HG02870 (cell line): Measurements from ENCODE around the gene TMEM132A.

Source experiments
- ATAC-seq: cut with Tn5 transposase; IDR thresholded peaks from one replicate; pipeline ENCODE4 v1.9.1; 2021; ENCODE audit warnings: mild to moderate bottlenecking, moderate library complexity; ENCODE audit not compliant: unreplicated experiment

The TMEM132A gene

DNA sequence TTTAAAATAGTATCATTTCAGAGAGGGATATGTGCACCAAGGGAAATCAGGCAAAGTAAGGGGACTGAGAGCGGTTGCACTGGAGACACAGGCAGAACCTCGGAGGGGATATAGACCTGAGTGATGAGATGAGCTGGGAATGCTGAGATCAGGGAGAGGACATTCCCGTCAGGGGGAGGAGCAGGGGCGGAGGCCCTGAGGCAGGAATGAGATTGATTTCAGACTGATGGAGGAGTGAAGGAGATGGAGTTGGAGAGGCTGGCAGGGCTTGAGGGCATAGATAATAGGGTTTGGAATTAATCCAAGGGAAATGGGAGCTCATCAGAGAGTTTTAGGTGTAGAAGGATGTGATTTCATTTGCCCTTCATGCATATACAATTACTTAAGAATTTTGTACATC is 60.4 kb downstream of the TMEM132A start:
- ATAC-seq: no peak

DNA sequence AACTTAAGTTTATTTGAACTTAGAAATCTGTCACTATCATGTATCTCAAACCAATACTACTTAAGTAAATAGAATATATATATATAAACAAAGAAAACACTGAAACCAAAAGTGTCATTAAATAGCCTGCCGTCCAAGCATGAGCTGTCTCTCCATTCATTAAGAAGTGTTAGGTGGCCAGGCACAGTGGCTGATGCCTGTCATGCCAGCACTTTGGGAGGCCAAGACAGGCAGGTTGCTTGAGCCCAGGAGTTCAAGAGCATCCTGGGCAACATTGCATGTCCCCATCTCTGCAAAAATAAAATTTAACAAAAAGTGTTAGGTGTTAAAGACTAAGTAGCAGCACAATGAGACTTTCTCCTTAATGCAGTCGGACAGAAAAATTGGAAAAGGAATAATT is 61.2 kb downstream of the TMEM132A start:
- ATAC-seq: no peak

DNA sequence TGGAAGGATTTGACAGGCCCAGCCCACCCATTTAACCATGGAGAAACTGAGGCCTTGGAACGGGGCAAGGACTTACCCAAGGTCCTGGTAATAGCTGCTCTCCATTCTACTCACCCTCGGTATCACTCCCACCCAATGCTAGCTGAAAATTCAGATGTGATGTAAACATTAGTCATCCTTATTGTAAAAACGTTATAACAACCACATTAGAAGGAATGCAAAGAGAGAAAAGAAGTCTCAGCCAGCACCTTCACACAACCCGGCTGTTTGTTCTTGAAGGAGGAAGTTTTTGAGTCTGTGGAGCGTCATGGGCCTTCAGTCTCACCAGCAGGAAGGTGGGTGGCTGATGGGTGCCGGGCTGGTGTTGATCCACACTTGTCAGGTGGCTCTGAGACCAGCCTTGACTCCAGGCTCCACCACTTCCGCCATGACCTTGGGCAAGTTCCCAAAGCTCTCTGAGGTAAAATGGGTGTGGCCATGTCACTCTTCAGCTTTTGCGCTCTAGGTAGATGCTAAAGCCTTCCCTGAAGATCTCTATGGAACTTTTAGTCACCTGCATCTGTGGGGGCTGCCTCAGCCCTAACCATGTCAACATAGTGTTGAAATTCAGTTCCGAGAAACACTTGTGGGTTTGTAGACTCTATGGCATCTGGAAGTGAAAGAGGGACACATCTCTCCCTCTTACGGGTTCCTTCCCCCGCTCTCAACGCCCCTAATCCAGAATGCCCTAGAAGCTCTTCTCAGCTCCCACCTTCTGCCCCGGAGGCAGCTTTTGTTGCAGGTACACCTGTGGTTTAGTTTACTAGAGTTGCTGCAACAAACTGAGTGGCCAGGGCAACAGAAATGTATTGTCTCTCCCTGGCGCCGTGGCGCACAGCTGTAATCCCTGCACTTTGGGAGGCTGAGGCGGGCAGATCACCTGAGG is 62.0 kb downstream of the TMEM132A start:
- no peak for ATAC-seq
